H9 (cell line): ENCODE results near the gene EIF5A. TPM values are rescaled to one million over a fixed set of nuclear protein-coding genes. Genes with fewer than 3 reads are reported as not detected.

ENCODE experiments used
- DNase-seq: peaks from one replicate; pipeline ENCODE4 v3.0.0-alpha.2; 2017
- H2AFZ ChIP-seq: one replicate; pipeline ENCODE4 v1.6.1; 2013; ENCODE audit warnings: mild to moderate bottlenecking, low read length, control low read depth, moderate library complexity
- H2AK5ac ChIP-seq: 2 replicates; pipeline ENCODE4 v1.6.1; 2013; ENCODE audit warnings: low read length, control low read depth, mixed read lengths; ENCODE audit not compliant: insufficient read length
- H2BK120ac ChIP-seq: one replicate; pipeline ENCODE4 v1.6.1; 2013; ENCODE audit warnings: low read depth, mild to moderate bottlenecking, low read length, control low read depth, inconsistent platforms; ENCODE audit not compliant: poor library complexity, severe bottlenecking
- H2BK12ac ChIP-seq: 2 replicates; pipeline ENCODE4 v1.6.1; 2013; ENCODE audit warnings: low read length, control low read depth, mixed read lengths, low read depth; ENCODE audit not compliant: insufficient read length
- H2BK15ac ChIP-seq: 2 replicates; pipeline ENCODE4 v1.6.1; 2013; ENCODE audit warnings: low read depth, low read length, control low read depth
- H2BK20ac ChIP-seq: one replicate; pipeline ENCODE4 v1.6.1; 2013; ENCODE audit warnings: low read depth, mild to moderate bottlenecking, low read length, control low read depth, inconsistent platforms; ENCODE audit not compliant: poor library complexity, severe bottlenecking
- H2BK5ac ChIP-seq: 2 replicates; pipeline ENCODE4 v1.6.1; 2013; ENCODE audit warnings: low read length, control low read depth, mixed read lengths; ENCODE audit not compliant: insufficient read length
- H3K14ac ChIP-seq: 2 replicates; pipeline ENCODE4 v1.6.1; 2013; ENCODE audit warnings: low read length, control low read depth; ENCODE audit not compliant: insufficient read depth
- H3K18ac ChIP-seq: 2 replicates; pipeline ENCODE4 v1.6.1; 2013; ENCODE audit warnings: low read depth, mild to moderate bottlenecking, mixed read lengths, low read length, control low read depth; ENCODE audit not compliant: insufficient read length
- H3K23ac ChIP-seq: 2 replicates; pipeline ENCODE4 v1.6.1; 2013; ENCODE audit warnings: low read length, control low read depth, mixed read lengths, low read depth; ENCODE audit not compliant: insufficient read length
- H3K23me2 ChIP-seq: 2 replicates; pipeline ENCODE4 v1.6.1; 2013; ENCODE audit warnings: low read depth, mild to moderate bottlenecking, mixed read lengths, low read length, control low read depth; ENCODE audit not compliant: insufficient read length, poor library complexity, severe bottlenecking
- H3K27ac ChIP-seq: 2 replicates; pipeline ENCODE4 v1.5.1; 2013; ENCODE audit warnings: low read length, control low read depth, mixed read lengths, low read depth; ENCODE audit not compliant: insufficient read length
- H3K27me3 ChIP-seq: 2 replicates; pipeline ENCODE4 v1.6.1; 2013; ENCODE audit warnings: low read length, control low read depth, inconsistent platforms; ENCODE audit not compliant: insufficient read depth
- H3K4ac ChIP-seq: 2 replicates; pipeline ENCODE4 v1.6.1; 2013; ENCODE audit warnings: low read depth, mild to moderate bottlenecking, control low read depth, inconsistent platforms, low read length, moderate library complexity
- H3K4me1 ChIP-seq: 2 replicates; pipeline ENCODE4 v1.6.1; 2013; ENCODE audit warnings: low read length, control low read depth, inconsistent platforms; ENCODE audit not compliant: insufficient read depth
- H3K4me2 ChIP-seq: 2 replicates; pipeline ENCODE4 v1.6.1; 2013; ENCODE audit warnings: low read length, control low read depth, mixed read lengths; ENCODE audit not compliant: insufficient read length, insufficient read depth
- H3K56ac ChIP-seq: 2 replicates; pipeline ENCODE4 v1.6.1; 2013; ENCODE audit warnings: low read depth, mild to moderate bottlenecking, mixed read lengths, low read length, control low read depth; ENCODE audit not compliant: insufficient read length
- H3K79me1 ChIP-seq: 2 replicates; pipeline ENCODE4 v1.6.1; 2013; ENCODE audit warnings: low read depth, mild to moderate bottlenecking, moderate library complexity, low read length, control low read depth, inconsistent platforms; ENCODE audit not compliant: insufficient read depth, poor library complexity, severe bottlenecking
- H3K79me2 ChIP-seq: 2 replicates; pipeline ENCODE4 v1.6.1; 2013; ENCODE audit warnings: low read length, control low read depth, inconsistent platforms; ENCODE audit not compliant: insufficient read depth
- H3K9ac ChIP-seq: 2 replicates; pipeline ENCODE4 v1.6.1; 2013; ENCODE audit warnings: low read length, control low read depth, mixed read lengths; ENCODE audit not compliant: insufficient read length; ENCODE audit errors: extremely low read depth
- H3K9me3 ChIP-seq: one replicate; pipeline ENCODE4 v1.6.1; 2013; ENCODE audit warnings: low read depth, low read length, inconsistent platforms; ENCODE audit not compliant: control insufficient read depth
- H3T11ph ChIP-seq: one replicate; pipeline ENCODE4 v1.6.1; 2013; ENCODE audit warnings: mild to moderate bottlenecking, low read length, control low read depth, inconsistent platforms
- H4K20me1 ChIP-seq: one replicate; pipeline ENCODE4 v1.6.1; 2013; ENCODE audit not compliant: control insufficient read depth, insufficient read length, insufficient read depth
- H4K5ac ChIP-seq: 2 replicates; pipeline ENCODE4 v1.6.1; 2013; ENCODE audit warnings: low read depth, mild to moderate bottlenecking, mixed read lengths, low read length, control low read depth; ENCODE audit not compliant: insufficient read length
- H4K8ac ChIP-seq: replicated peaks from 2 replicates; pipeline ENCODE4 v1.6.1; 2013; ENCODE audit warnings: low read length, control low read depth, mixed read lengths, low read depth; ENCODE audit not compliant: insufficient read length
- H4K91ac ChIP-seq: 2 replicates; pipeline ENCODE4 v1.6.1; 2013; ENCODE audit warnings: low read depth, mild to moderate bottlenecking, moderate library complexity, mixed read lengths, low read length, control low read depth; ENCODE audit not compliant: insufficient read length
- H3K27ac Mint-ChIP-seq, 3 experiments: 2 replicates in 2 of 3; 3 replicates in 1 of 3; pipeline ENCODE4 v1.8.0; 2020 to 2021; ENCODE audit warnings: mixed read lengths in 3 of 3, mild to moderate bottlenecking in 1 of 3, moderate library complexity in 1 of 3
- H3K27me3 Mint-ChIP-seq: 2 replicates; pipeline ENCODE4 v1.8.0; 2021; ENCODE audit warnings: low read depth, mild to moderate bottlenecking, moderate library complexity, mixed read lengths
- H3K36me3 Mint-ChIP-seq, 3 experiments: 2 replicates in 2 of 3; 3 replicates in 1 of 3; pipeline ENCODE4 v1.8.0; 2020 to 2021; ENCODE audit warnings: low read depth in 3 of 3, mixed read lengths in 3 of 3; ENCODE audit not compliant: insufficient read depth in 1 of 3
- H3K4me1 Mint-ChIP-seq, 2 experiments: 2 replicates each; pipeline ENCODE4 v1.8.0; 2020; ENCODE audit warnings: mixed read lengths in 2 of 2
- H3K4me3 Mint-ChIP-seq, 2 experiments: 2 replicates in 1 of 2; 3 replicates in 1 of 2; pipeline ENCODE4 v1.8.0; 2020 to 2021; ENCODE audit warnings: mild to moderate bottlenecking in 2 of 2, mixed read lengths in 2 of 2, moderate library complexity in 1 of 2
- H3K9me3 Mint-ChIP-seq, 2 experiments: 2 replicates in 1 of 2; 3 replicates in 1 of 2; pipeline ENCODE4 v1.8.0; 2020; ENCODE audit warnings: mild to moderate bottlenecking in 2 of 2, mixed read lengths in 2 of 2, moderate library complexity in 1 of 2
- WGBS: extraction: QIAGEN DNeasy Blood & Tissue Kit; methylation state at CpG from one replicate; pipeline ENCODE4 v1.1.7; 2013; ENCODE audit warnings: missing lambda C conversion rate, low lambda C conversion rate, mixed read lengths; ENCODE audit not compliant: insufficient read length; ENCODE audit errors: extremely low coverage; 5-methylcytosine and 5-hydroxymethylcytosine counted together
- total RNA-seq: library from RNA; stranded (reverse); gene quantifications from 2 replicates; pipeline ENCODE4 v1.2.1, GENCODE V29; 2021
- TF ChIP-seq, protein P1 (sequence below): fragments of 200-600 bp; sonication (generic); conservative IDR thresholded peaks from 3 replicates; pipeline ENCODE4 v1.8.0; 2021; ENCODE audit warnings: antibody characterized with exemption, mild to moderate bottlenecking

EIF5A gene
- total RNA-seq, 1 experiment from 2014 or later, result 978 TPM

GRCh38 chr17:7326186-7326585 lies 18.8 kb downstream of the EIF5A start:
- H2BK120ac ChIP-seq, result no peak overlapping the region
- H3K23me2 ChIP-seq, result peaks cover 14% of the 10 kb centered on the region
- no CpG with 5 or more reads among the region's 11 CpGs for WGBS
- no peak overlapping the region for H3K4me2 ChIP-seq
- no peak for DNase-seq
- H4K20me1 ChIP-seq, result no peaks in the 10 kb centered on the region
- no peak overlapping the region; a peak in 1 of 5 replicates for H3K4me3 Mint-ChIP-seq
- no peak overlapping the region for H3K27ac ChIP-seq
- H3K4ac ChIP-seq, result no peak overlapping the region
- no peak overlapping the region for H2AFZ ChIP-seq
- peaks cover 14 to 15% of the 10 kb centered on the region in 2 experiments for H3K4me1 Mint-ChIP-seq
- H3K14ac ChIP-seq, result no peak overlapping the region
- H3K79me1 ChIP-seq, result no peaks in the 10 kb centered on the region
- H3T11ph ChIP-seq, result no peak overlapping the region
- H3K27me3 Mint-ChIP-seq, result no peaks in the 10 kb centered on the region
- no peak overlapping the region for H2BK12ac ChIP-seq
- H4K8ac ChIP-seq, result no peak overlapping the region
- H4K91ac ChIP-seq, result no peak overlapping the region
- no peak overlapping the region for H3K56ac ChIP-seq
- H3K23ac ChIP-seq, result no peak overlapping the region
- no peak overlapping the region for H2AK5ac ChIP-seq
- no peak overlapping the region for H4K5ac ChIP-seq
- H3K4me1 ChIP-seq, result no peaks in the 10 kb centered on the region
- H3K36me3 Mint-ChIP-seq, result peaks cover 31 to 54% (median 53%) of the 10 kb centered on the region in 3 experiments; a peak in 6 of 7 replicates
- no peaks in the 10 kb centered on the region for H3K9me3 Mint-ChIP-seq
- TF ChIP-seq, protein P1, sequence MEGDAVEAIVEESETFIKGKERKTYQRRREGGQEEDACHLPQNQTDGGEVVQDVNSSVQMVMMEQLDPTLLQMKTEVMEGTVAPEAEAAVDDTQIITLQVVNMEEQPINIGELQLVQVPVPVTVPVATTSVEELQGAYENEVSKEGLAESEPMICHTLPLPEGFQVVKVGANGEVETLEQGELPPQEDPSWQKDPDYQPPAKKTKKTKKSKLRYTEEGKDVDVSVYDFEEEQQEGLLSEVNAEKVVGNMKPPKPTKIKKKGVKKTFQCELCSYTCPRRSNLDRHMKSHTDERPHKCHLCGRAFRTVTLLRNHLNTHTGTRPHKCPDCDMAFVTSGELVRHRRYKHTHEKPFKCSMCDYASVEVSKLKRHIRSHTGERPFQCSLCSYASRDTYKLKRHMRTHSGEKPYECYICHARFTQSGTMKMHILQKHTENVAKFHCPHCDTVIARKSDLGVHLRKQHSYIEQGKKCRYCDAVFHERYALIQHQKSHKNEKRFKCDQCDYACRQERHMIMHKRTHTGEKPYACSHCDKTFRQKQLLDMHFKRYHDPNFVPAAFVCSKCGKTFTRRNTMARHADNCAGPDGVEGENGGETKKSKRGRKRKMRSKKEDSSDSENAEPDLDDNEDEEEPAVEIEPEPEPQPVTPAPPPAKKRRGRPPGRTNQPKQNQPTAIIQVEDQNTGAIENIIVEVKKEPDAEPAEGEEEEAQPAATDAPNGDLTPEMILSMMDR, result no peak
- no peaks in the 10 kb centered on the region for H3K27me3 ChIP-seq
- H2BK20ac ChIP-seq, result no peak overlapping the region
- no peak overlapping the region for H3K27ac Mint-ChIP-seq
- H3K18ac ChIP-seq, result no peak overlapping the region
- H3K9ac ChIP-seq, result no peak overlapping the region
- peaks cover 2% of the 10 kb centered on the region; the same call in 1 of the 2 replicates for H3K79me2 ChIP-seq
- H2BK5ac ChIP-seq, result no peak overlapping the region
- H2BK15ac ChIP-seq, result no peak overlapping the region
- no peaks in the 10 kb centered on the region for H3K9me3 ChIP-seq
